ENCODE measurements around the gene ELOVL7.
"Not testable (repeated sequence)": the region's sequence is repeated elsewhere in the genome, so short reads cannot be mapped to it uniquely, and the experiment has no call there.

ELOVL7 gene

DNA sequence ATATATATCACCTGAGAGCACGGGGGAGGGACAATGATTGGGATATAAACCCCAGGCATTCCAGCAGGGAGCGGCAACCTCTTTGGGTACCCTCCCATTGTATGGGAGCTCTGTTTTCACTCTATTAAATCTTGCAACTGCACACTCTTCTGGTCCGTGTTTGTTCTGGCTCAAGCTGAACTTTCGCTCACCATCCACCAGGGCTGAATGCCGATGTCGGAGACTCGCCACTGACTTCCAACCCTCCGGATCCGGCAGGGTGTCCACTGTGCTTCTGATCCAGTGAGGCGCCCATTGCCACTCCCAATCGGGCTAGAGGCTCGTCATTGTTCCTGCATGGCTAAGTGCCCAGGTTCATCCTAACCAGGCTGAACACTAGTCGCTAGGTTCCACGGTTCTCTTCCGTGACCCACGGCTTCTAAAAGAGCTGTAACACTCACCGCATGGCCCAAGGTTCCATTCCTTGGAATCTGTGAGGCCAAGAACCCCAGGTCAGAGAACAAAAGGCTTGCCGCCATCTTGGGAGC is 48.6 kb downstream of the ELOVL7 start:
- not testable (repeated sequence) for DNase-seq (ENCODE audit: low spot score)

DNA sequence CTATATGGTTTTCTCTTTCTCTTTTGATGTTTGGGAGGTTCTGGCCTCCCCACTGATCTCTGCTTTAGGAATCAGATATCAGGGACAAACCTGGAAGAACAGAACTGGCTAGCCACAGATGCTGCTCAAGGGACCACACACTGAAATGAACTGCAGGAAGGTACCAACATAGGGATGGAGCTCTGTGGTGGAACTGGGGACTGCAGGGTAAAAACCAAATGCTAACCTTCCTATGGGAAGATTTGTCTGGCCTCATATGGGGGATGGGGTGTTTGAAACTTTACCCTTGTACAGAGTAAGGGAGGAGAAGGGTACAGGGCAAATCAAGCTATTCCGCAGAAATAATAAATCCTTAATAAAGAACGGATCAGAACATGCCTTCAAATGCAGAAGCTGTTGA is 49.4 kb downstream of the ELOVL7 start:
- no peak for DNase-seq (ENCODE audit: low spot score)

DNA sequence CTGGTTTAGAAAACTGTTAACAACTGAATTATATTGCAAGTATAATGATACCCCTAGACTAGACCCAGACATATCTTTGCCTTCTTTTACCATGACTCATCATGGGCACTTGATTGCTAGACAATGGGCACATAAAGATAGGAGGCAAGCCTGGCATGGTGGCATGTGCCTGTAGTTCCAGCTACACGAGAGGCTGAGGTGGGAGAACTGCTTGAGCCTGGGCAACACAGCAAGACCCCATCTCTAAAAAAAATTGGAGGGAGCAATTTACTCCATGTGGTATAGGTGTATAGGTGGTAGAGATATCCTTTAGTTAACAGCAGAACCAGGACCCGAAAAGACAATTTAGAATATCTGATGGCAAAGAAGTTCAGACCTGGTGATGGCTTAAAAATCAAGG is 51.6 kb downstream of the ELOVL7 start:
- DNase-seq (ENCODE audit: low spot score) = no peak

DNA sequence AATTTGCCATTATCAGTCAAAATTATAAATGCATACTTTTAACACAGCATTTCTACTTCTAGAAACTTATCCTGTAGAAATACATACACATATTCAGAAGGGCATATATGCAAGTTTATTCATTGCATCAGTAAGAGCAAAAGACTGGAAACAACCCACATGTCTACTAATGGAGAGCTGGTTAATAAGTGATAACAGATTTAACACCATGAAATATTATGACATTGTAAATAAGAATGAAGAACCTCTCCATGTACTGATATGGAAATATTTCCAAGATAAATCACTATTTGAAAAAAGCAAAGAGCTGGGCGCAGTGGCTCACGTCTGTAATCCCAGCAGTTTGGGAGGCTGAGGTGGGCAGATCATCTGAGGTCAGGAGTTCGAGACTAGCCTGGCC is 54.5 kb downstream of the ELOVL7 start:
- DNase-seq (ENCODE audit: low spot score) = peak; percentile 25

DNA sequence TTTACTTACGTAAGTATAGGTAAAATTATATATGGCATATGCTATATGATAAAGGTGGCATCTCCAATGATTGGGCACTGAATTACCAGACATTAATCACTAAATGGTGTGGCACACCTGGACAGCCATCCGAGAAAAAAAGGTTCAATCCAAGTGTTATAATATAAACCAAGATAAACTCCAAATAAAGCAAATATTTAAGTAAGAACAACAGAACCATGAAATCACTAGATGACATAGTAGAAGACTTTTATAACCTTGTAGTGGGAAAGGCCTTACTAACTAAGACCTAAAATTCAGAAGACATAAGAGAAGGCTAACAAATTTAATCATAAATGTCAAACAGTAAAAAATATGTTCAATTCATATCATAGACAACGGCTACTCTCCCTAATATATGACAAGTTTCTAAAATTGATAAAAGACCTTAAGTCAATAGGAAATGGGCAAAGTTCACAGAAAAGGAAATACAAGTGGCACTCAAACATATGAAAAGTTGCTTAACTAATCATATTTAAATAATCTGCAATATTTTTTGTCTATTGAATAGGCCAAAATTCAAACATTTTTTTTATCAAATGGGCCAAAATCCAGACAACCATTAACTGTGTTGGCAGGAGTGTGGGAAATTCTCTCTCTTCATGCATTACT is 55.1 kb downstream of the ELOVL7 start:
- DNase-seq (ENCODE audit: low spot score) = no peak

DNA sequence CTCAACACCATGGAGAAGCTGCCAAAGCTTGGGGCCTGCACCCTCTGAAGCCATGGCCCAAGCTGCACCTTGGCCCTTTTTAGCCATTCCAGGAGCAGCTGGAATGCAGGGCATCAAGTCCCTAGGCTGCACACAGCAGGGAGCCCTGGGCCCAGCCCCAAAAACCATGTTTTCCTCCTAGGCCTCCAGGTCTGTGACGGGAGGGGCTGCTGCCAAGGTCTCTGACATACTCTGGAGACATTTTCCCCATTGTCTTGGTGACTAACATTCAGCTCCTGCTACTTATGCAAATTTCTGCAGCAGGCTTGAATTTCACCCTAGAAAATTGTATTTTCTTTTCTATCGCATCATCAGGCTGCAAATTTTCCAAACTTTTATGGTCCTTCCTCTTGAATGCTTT is 64.6 kb downstream of the ELOVL7 start:
- DNase-seq (ENCODE audit: low spot score) = no peak

DNA sequence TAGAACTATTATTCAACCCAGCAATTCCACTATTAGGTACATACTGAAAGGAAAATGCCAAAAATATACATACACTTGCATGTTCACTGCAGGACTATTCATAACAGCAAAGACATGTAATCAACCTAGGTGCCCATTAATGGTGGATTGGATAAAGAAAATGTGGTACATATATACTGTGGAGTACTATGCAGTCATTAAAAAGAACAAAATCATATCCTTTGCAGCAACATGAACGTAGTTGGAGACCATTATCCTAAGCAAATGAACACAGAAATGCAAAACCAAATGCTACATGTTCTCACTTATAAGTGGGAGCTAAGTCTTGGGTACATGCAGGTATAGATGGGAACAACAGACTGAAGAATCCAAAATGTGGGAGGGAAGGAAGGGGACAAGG is 67.7 kb downstream of the ELOVL7 start:
- DNase-seq (ENCODE audit: low spot score) = no peak

DNA sequence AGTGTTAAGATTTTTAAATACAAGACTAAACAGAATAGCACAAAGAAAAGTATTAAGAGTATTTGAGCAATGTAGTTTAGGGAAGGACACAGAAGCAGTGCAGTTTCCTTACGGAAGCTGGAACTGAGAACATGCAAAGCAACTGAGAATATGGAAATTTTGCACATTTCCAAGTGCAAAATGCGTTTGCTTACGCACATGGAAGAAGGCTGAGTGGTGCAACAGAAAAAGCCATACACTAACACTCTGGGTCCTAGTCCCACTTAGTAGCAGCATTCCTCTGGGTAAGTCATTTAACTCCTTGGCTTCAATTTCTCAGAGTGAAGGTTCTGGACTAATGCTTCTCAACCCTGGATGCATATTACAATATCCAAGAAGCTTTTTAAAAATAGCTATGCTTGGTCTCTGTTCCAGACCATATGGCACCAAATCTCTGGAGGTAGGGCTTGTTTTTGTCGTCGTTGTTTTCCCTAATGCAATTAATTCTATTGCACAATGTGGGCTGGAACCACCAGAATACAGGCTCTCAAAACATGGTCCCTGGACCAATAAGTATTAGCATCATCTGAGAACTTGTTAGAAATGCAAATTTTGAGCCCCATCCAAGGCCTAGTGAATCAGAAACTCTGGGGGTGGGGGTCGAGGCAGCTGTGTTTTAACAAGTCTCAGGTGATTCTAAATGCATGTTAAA is 78.9 kb downstream of the ELOVL7 start:
- no peak for DNase-seq (ENCODE audit: low spot score)

DNA sequence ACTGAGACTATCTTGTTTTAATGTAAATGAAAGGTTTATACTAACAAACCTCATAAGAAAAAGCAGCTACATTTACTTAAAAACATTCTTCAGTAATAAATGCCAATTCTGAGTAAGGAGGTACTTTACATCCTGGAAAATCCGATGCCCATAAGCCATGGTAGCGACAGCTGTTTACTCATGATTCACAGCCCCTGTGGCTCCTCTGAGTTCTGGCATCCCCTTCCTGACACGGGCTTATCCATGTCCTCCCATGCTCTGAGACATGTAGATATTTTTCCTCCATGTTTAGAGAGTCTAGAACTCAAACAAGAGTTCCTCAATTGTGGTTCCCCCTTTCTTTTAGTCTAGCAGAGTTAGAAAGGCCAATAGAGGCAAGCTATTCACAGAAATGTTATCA is 81.0 kb downstream of the ELOVL7 start:
- DNase-seq (ENCODE audit: low spot score) = no peak

DNA sequence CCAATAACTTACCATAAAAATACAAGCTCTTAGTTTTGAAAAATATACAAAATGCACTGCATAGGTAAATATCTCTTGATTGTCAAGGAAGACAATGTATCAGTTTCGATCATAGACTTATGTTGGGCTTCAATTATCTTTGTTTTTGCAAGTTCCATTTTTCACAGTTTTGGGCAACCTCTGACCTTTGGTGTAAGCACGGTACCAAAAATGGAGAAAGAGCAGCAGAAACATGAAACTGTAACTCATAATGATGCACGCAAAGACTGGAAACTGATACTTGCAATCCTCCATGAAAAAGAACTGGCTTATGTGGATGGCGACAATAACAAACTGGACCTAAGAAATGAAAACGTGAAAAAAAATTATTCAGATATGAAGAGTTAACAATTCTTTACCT is 89.6 kb downstream of the ELOVL7 start:
- no peak for DNase-seq (ENCODE audit: low spot score)

DNA sequence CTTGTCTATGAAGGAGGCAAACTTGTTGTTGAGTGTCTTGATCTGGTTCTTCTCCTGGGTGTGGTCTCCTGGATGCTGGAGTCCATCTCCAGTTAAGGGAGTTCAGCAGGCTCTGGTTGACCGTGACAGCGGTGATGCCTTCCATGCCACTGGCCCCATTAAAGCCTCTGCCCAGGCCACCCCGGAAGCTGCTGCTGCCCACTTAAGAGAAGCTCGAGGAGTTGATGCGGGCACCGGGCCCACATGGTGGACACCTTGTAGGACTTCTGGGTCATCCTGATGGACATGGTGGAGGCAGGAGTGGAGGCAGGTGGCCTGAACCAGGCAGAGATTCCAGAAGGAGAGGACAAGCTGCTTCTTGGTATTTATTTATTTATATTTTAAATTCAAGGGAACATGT is 99.4 kb downstream of the ELOVL7 start:
- DNase-seq (ENCODE audit: low spot score) = no peak

DNA sequence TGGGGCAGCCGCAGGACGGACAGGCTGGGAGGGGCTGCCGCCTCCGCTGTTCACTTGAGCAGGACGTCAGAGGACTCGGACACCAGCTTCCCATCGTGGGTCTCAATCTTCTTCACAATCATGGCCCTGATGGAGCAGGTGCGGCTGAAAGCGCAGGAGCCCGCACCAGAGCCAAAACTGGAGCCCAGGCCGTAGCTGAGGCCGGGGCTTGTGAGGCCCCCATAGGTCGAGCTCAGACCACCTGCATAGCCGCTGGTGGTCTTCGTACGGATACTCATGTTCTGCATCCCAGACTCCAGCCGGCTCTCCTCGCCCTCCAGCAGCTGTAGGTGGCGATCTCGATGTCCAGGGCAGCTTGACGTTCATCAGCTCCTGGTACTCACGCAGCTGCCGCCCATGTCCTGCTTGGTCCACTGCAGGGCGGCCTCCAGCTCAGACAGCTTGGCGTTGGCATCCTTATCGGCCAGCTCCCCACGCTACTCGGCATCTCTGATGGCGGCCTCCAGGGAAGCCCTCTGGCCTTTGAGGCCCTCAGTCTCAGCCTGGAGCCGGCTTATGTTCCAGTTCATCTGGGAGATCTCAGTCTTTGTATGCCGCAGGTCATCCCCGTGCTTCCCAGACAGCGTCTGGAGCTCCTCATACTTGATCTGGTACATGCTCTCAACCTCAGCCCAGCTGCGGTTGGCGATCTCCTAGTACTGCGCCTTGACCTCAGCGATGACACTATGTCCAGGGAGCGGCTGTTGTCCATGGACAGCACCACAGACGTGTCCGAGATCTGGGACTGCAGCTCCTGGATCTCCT is 100.4 kb downstream of the ELOVL7 start:
- DNase-seq (ENCODE audit: low spot score) = no peak

DNA sequence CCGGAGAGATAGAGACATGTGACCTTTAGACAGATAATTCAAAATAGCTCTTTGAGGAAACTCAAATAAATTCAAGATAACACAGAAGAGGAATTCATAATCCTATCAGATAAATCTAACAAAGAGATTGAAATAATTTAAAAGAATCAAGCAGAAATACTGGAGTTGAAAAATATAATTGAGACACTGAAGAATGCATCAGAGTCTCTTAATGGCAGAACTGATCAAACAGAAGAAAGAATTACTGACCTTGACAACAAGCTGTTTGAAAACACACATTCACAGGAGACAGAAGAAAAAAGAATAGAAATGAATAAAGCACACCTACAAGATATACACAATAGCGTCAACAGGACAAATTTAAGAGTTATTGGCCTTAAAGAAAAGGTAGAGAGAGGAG is 103.7 kb downstream of the ELOVL7 start:
- no peak for DNase-seq (ENCODE audit: low spot score)

DNA sequence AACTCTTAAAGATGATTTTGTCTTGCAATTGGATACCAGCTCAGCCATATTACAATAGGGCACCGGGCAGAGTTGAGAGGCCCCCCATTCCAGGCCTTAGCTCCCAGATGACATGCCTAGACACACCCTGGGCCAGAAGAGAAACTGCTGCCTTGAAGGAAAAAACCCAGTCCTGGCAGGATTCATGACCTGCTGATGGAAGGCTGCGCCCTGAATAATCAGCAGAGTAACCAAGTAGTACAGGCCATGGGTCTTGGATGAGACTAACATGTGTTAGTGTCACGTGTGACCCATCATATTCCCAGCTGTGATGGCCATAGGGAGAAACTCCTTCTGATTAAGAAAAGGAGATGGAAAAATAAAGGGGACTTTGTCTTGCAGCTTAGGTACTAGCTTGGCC is 105.1 kb downstream of the ELOVL7 start:
- DNase-seq (ENCODE audit: low spot score) = no peak

DNA sequence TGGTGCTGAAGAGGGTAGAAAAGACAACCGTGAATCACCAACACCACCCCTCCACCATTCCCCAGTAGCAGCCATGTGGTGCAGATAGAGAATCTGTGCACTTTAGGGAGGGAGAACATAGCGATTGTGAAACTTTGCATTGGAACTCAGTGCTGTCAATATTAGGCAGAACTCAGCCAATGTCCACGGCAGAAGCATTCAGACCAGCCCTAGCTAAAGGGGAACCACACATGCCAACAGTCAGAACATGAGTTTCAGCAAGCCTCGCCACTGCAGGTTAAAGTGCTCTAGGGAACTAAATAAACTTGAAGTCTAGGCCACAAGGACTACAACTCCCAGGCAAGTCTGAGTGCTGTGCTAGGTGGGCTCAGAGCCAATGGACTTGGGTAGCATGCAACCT is 105.6 kb downstream of the ELOVL7 start:
- no peak for DNase-seq (ENCODE audit: low spot score)

DNA sequence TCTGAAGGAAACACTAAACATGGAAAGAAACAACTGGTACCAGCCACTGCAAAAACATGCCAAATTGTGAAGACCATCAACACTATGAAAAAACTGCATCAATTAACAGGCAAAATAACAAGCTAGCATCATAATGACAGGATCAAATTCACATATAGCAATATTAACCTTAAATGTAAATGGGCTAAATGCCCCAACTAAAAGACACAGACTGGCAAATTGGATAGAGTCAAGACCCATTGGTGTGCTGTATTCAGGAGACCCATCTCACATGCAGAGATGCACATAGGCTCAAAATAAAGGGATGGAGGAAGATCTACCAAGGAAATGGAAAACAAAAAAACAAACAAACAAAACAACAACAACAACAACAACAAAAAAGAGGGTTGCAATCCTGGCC is 113.2 kb downstream of the ELOVL7 start:
- not testable (repeated sequence) for DNase-seq (ENCODE audit: low spot score)

DNA sequence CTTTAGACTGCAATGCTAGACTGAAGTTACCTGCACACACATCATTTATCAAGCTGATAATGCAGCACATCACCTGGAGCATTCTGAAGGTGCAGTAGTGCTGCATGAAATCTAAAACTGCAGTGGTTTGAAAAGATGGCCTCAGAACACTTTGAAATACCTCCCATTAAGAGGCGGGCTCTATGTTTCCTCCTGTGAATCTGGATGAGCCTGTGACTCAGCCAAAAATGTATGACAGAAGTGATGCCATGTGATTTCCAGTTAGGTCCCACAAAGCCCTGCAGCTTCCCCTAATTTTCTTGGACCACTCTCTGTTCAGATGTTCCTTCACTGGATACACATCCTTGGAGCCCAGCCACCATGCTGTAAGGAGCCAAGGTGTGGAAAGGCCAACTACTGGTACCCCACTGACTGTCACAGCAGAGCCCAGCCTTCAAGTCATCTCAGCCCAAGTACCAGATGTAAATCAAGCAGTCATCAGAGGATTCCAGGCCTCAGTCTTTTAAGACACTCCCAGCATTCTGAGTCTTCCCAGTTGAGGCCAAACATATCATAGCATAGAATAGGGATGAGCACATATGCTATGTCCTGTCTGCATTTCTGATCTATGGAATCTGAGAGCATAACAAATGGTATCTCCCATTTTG is 116.9 kb downstream of the ELOVL7 start:
- DNase-seq (ENCODE audit: low spot score) = peak; percentile 28

DNA sequence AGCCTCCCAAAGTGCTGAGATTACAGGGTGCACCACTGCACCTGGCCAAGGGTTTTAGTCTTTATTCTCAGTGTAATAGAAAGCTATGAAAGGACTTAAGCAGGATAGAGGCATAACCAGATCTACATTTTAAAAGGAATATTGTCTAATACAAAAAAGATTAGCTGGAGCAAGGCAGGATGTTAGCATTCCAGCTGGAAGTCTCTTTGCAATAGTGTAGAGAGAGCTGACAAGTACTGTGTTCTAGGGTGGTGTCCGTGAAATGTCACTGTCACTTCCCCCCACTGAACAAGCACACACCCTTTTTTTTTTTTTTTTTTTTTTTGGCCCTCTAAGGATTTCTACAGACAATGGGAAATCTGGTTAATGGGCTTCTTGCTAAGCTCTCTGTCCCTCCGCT is 119.9 kb downstream of the ELOVL7 start:
- DNase-seq (ENCODE audit: low spot score) = no peak

DNA sequence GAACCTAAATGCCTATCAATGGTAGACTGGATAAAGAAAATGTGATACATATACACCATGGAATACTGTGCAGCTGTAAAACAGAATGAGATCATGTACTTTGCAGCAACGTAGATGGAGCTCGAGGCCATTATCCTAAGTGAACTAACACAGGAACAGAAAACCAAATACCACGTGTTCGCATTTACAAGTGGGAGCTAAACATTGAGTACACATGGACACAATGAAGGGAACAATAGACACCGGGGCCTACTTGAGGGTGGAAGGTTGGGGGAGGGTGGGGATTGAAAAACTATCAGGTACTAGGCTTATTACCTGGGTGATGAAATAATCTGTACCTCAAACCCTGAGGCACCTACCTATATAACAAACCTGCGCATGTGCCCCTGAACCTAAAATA is 121.7 kb downstream of the ELOVL7 start:
- no peak for DNase-seq (ENCODE audit: low spot score)

DNA sequence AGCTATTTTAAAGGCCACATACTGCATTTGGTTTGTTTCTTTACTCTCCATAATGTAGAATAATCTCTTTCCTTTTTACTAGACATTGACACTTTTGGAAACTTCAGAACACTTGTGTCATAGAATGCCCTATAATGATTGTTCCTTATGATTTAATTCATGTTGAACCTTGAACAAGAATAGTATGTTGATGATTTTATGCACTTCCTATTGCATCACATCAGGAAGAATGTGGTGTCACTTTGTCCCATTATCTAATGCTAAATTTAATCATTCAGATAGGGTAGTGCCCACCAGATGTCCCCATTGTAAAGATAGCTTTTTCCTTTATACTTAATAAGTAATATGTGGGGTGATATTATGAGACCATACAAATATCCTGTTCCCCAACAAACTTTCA is 124.7 kb downstream of the ELOVL7 start:
- DNase-seq (ENCODE audit: low spot score) = no peak

DNA sequence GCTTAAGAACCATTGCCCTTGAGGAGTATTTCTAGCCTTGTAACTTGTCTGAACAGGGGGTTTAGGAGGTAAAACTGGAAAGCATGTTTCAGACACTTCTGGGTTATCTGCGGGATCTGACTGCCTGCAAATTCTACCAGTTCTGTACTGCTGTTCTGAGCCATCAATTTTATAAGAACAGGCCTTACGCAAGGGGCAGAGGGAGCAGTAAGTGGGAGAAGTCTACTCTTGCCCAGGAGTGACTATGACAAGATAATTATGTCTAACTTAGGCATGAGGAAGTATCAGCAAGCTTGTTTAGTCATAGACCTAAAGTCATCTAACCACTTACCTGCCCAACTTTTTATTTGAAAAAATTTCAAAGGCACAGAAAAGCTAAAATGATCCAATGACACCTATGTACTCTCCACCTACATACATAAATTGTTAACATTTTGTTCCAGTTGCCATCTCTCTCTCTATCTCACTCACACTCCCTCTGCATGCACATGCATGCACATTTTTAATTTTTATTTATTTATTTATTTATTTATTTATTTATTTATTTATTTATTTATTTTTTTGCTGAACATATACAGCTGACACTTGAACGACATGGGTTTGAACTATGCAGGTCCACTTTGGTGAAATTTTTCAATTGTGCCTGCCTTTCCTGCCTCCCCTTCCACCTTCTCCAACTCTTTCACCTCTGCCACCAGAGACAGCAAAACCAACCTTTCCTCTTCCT is 125.7 kb downstream of the ELOVL7 start:
- peak; percentile 63 for DNase-seq (ENCODE audit: low spot score)

Data from kidney tubule cell (primary cell).